K562 (cell line): ENCODE results near the gene DDX11. TPM values are rescaled to one million over a fixed set of nuclear protein-coding genes. Genes with fewer than 3 reads are reported as not detected.
"Not testable (repeated sequence)": the region's sequence is repeated elsewhere in the genome, so short reads cannot be mapped to it uniquely, and the experiment has no call there.

Experiments
- ATAC-seq: fragments of 200-7000 bp; cut with Tn5 transposase; 3 replicates; pipeline ENCODE4 v1.9.1; 2020; ENCODE audit warnings: moderate library complexity
- BruUV-seq: library from RNA; stranded (reverse); fragments of 400-500 nt; replicated peaks from 2 replicates; lab custom pipeline; 2021; lab: Mats Ljungman, UMichigan
- CTCF ChIA-PET: fragments of 300-600 bp; formaldehyde crosslinking; extraction: SDS; loops from one replicate; lab custom pipeline; 2021; ENCODE audit warnings: low intra/inter-chr PET ratio; lab: Yijun Ruan, JAX
- POLR2A ChIA-PET: fragments of 300-600, 350-650 bp; sonication (Branson Sonifier 250); formaldehyde crosslinking; extraction: SDS; loops from one replicate; lab custom pipeline; 2021; ENCODE audit warnings: antibody characterized with exemption, inconsistent platforms; lab: Yijun Ruan, JAX
- DNase-seq, 4 experiments: peaks; one replicate each; pipeline versions ENCODE4 v3.0.0 to v3.0.0-alpha.2; 2011 to 2018; ENCODE audit warnings: low spot score in 3 of 4, mixed read lengths in 3 of 4; ENCODE audit errors: extremely low read depth in 1 of 4
- FAIRE-seq: peaks from 2 replicates; lab custom pipeline; 2011; peaks lifted over from hg19 to GRCh38; lab: Jason Lieb, UNC
- H2AFZ ChIP-seq: 2 replicates; pipeline ENCODE4 v1.6.0; 2011; ENCODE audit warnings: low read depth, low read length, control low read depth, inconsistent platforms
- H3K27ac ChIP-seq: fragments of 200-600 bp; 3 replicates; pipeline ENCODE4 v1.8.0; 2011; ENCODE audit warnings: low read depth, mild to moderate bottlenecking, control low read depth, inconsistent platforms, low read length, moderate library complexity, mixed read lengths; ENCODE audit errors: extremely low read depth
- H3K27me3 ChIP-seq, 2 experiments: fragments of 300-600 bp in 1 of 2; 2 replicates in 1 of 2; 3 replicates in 1 of 2; pipeline versions ENCODE4 v1.6.0 to v1.8.0; 2011; ENCODE audit warnings: inconsistent platforms in 2 of 2, low read length in 2 of 2, mild to moderate bottlenecking in 1 of 2, mixed read lengths in 1 of 2, moderate library complexity in 1 of 2; ENCODE audit not compliant: control insufficient read depth in 2 of 2, insufficient read depth in 2 of 2
- H3K36me3 ChIP-seq: fragments of 300-600 bp; 3 replicates; pipeline ENCODE4 v1.8.0; 2011; ENCODE audit warnings: mild to moderate bottlenecking, low read length, inconsistent platforms; ENCODE audit not compliant: control insufficient read depth, insufficient read depth
- H3K4me1 ChIP-seq, 2 experiments: fragments of 200-600 bp in 1 of 2; replicated peaks in 1 of 2; 2 replicates in 1 of 2; 3 replicates in 1 of 2; pipeline versions ENCODE4 v1.5.1 to v1.8.0; 2011; ENCODE audit warnings: inconsistent platforms in 2 of 2, low read length in 2 of 2, mild to moderate bottlenecking in 1 of 2, mixed read lengths in 1 of 2, moderate library complexity in 1 of 2; ENCODE audit not compliant: control insufficient read depth in 2 of 2, insufficient read depth in 2 of 2
- H3K4me2 ChIP-seq: 2 replicates; pipeline ENCODE4 v1.6.1; 2011; ENCODE audit warnings: low read length, control low read depth, inconsistent platforms, mixed read lengths; ENCODE audit not compliant: insufficient read depth
- H3K4me3 ChIP-seq: fragments of 200-600 bp; sonication (generic), shearing (Covaris generic); 2 replicates; pipeline ENCODE4 v1.5.1; 2016; ENCODE audit warnings: control low read depth, inconsistent platforms
- H3K79me2 ChIP-seq: fragments of 200-600 bp; 3 replicates; pipeline ENCODE4 v1.8.0; 2011; ENCODE audit warnings: low read length, inconsistent platforms; ENCODE audit not compliant: control insufficient read depth, insufficient read depth
- H3K9ac ChIP-seq, 2 experiments: 2 replicates each; pipeline versions ENCODE4 v1.6.0 to v1.6.1; 2011; ENCODE audit warnings: low read depth in 2 of 2, low read length in 2 of 2, control low read depth in 1 of 2, inconsistent platforms in 1 of 2, mild to moderate bottlenecking in 1 of 2, mixed read lengths in 1 of 2; ENCODE audit not compliant: insufficient read depth in 1 of 2
- H3K9me1 ChIP-seq: one replicate; pipeline ENCODE4 v1.6.0; 2011; ENCODE audit warnings: inconsistent platforms, mild to moderate bottlenecking, low read length, moderate library complexity; ENCODE audit not compliant: control insufficient read depth, insufficient read depth
- H3K9me3 ChIP-seq: replicated peaks from 2 replicates; pipeline ENCODE4 v1.5.1; 2011; ENCODE audit warnings: low read depth, low read length, inconsistent platforms; ENCODE audit not compliant: control insufficient read depth, insufficient read depth
- H4K20me1 ChIP-seq: replicated peaks from 2 replicates; pipeline ENCODE4 v1.6.1; 2011; ENCODE audit warnings: low read length, inconsistent platforms, mixed read lengths; ENCODE audit not compliant: control insufficient read depth, insufficient read depth
- WGBS: fragments of 100-300 bp; shearing (Covaris generic); methylation state at CpG from one replicate; pipeline ENCODE4 v1.1.6; 2016; ENCODE audit warnings: low coverage, mixed read lengths; ENCODE audit not compliant: insufficient coverage; ENCODE audit errors: missing lambda C conversion rate; 5-methylcytosine and 5-hydroxymethylcytosine counted together
- in situ Hi-C: fragments of 300-500 bp; cut with MboI; formaldehyde crosslinking; loops from 4 replicates; pipeline ENCODE4 v1.15.0; 2018; ENCODE audit warnings: inconsistent platforms, mixed read lengths
- intact Hi-C: fragments of 100-400 bp; cut with micrococcal nuclease; formaldehyde crosslinking; loops from 2 replicates; pipeline ENCODE4 v1.14.2; 2022
- polyA plus RNA-seq, 8 experiments: library from polyadenylated mRNA; depleted of rRNA in 4 of 8; stranded (reverse) in 5 of 8; unstranded in 3 of 8; fragments of >200 nt; fragmentation: Nextera tagmentation in 2 of 8; fragmentation: Illumina TruSeq in 1 of 8; extraction: Ambion mirVana in 2 of 8; extraction: Trizol in 1 of 8; gene quantifications; 2 replicates each; pipeline versions ENCODE4 v1.2.1 to v1.2.3, GENCODE V29; 2011 to 2014; ENCODE audit warnings: inconsistent platforms in 1 of 8, missing spikeins in 1 of 8
- total RNA-seq, 7 experiments: library from RNA; depleted of rRNA in 6 of 7; stranded (reverse); fragments of >200 nt in 6 of 7; fragmentation: Illumina TruSeq in 2 of 7; extraction: Trizol in 2 of 7; gene quantifications; 2 replicates each; pipeline versions ENCODE4 v1.2.1 to v1.2.3, GENCODE V29; 2011 to 2021; ENCODE audit warnings: low replicate concordance in 1 of 7

The DDX11 gene
- total and polyA plus RNA-seq, 9 of the 15 experiments (the other 6 are each of a cell fraction or from before 2014, with no cell fraction given), result 3.6 to 93.2 (median 42.5) TPM

GRCh38 chr12:31070971-31071740 lies 2.5 kb upstream of the DDX11 start:
- H2AFZ ChIP-seq, H3K36me3 ChIP-seq, H3K9ac ChIP-seq, POLR2A ChIA-PET, in situ Hi-C loops, H3K27me3 ChIP-seq, H3K9me3 ChIP-seq, CTCF ChIA-PET, H3K4me3 ChIP-seq, intact Hi-C loops, DNase-seq, H3K4me2 ChIP-seq, H3K9me1 ChIP-seq, ATAC-seq, BruUV-seq, FAIRE-seq, H4K20me1 ChIP-seq, H3K4me1 ChIP-seq, H3K27ac ChIP-seq: not testable (repeated sequence)
- peaks cover 22% of the 10 kb centered on the region for H3K79me2 ChIP-seq
- WGBS, result 88% methylated on average over 15 of the region's 53 CpGs

- H3K4me1 ChIP-seq, H3K9me1 ChIP-seq, BruUV-seq, H3K27me3 ChIP-seq, ATAC-seq, POLR2A ChIA-PET, H4K20me1 ChIP-seq, in situ Hi-C loops, CTCF ChIA-PET, H3K9me3 ChIP-seq, intact Hi-C loops, H3K27ac ChIP-seq, DNase-seq, H3K36me3 ChIP-seq: not testable (repeated sequence)
- Histone ChIP-seq H3K79me2 (peaks cover 34% of the 10 kb centered on the region), H2AFZ (peak overlapping the region; percentile 78), H3K9ac (peak overlapping the region; percentile 52 to 81; a peak in 3 of 4 replicates), H3K4me2 (peak overlapping the region; percentile 87), H3K4me3 (peak overlapping the region; percentile 61)
- peak; percentile 29 for FAIRE-seq
- WGBS, result 62% methylated on average over 5 of the region's 6 CpGs
Observed at GRCh38 chr12:31072962-31073361, 698 bp upstream of the DDX11 start.
